NCI-H1105 treated with DMSO at 0.1 percent for 48 hours (cell line): ENCODE results near the gene ACTA1.
"Not testable (repeated sequence)": the region's sequence is repeated elsewhere in the genome, so short reads cannot be mapped to it uniquely, and the experiment has no call there.

Experiments
- DNase-seq: peaks from one replicate; lab custom pipeline; 2025; lab: John Stamatoyannopoulos, UW

ACTA1 gene

DNA sequence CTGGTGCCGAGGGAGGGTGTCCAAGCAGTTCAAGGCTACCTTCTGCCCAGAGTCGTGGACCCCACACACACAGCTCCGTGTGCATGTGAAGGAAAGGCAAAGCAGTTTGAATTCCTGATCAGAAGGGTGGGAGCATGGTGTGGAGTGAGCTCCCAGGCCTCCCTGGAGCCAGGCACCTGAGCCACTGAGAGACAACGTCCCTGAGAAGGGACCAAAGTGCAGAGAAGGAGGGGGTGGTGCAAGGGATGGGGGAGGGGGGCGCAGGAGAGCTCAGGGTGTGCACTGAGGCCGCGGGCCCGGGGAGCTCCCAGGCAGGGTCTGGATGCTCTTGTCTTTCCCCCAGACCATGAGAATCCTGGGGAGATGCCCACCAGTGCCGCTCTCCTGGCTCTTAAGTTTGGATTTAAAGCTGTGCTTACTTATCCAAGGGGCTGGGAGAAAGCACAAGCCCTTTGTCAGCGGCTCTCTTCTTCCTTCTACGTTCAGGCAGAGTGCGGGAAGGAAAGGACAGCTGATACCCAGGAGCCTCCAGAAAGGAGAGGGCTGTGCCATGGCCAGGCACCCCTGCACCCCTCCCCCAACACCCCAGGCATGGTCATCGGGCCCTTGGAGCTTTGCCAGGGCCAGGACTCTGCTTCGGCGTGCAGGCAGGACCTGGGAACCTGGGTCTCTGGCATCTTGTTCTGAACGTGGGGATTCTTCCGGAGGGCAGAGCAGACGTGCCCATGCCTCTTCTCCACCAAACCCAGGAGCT, 24.1 kb downstream of the ACTA1 start:
- DNase-seq, result no peak

GRCh38 chr1:229408458-229409037, 25.3 kb downstream of the ACTA1 start:
- no peak for DNase-seq

DNA sequence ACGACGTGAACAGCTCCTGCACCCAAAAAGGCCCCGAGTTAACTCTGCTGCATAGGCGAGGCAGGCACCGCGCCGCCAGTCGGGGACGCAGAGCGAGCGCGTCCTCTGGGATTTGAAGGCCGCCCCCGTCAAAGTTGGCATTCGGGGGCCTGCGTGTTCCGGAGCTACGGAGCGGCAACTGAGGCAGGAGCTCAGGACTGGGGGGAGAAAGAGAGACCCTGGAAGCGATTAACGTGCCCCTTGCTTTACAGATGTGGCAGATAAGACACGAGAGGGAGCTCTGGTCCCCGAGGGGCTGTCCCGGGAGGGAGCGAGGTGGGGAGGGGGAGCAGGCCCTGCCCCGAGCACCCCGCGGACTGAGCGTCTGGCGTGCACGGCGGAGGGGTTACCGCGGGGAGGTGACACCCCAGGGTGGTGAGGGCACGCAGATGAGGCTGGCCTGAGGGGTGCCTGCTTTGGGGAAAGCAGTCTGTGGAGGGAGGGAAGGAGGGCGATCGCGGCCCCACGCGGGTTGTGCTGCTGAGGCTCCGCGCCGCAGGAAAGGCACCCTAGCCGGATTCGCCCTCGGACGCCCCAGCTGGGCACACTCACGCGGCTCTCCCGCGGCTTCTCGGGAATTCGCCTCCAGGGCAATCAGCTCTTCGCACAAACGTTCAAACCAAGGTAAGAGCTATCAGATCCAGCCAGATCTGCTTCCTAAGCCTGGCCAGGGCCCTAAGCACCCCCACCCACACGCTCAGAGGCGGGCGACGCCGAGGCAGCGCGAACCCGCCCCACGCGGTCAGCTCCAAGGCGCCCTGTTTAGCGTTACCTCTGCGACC, 26.5 kb downstream of the ACTA1 start:
- no peak for DNase-seq

- DNase-seq, result no peak
Observed at GRCh38 chr1:229406798-229407197, 27.1 kb downstream of the ACTA1 start.

DNA sequence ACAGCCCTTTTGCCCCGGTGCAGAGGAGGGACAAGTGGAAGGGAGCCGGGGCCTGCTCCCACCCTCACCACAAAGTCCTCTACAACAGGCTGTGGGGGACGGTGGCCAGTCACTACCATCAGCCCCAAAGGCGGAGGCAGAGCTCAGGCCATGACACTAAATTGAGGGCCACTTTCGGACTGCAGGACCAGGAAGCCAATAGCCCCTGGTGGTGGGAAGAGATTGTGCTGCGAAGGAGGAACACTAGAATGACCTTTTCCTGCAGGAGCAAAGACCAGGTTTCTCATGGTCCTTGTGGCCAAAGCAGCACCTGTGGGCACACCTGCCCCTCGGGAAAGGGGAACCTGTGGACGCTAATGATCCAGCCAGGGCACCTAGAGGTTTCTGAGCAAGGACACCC, 30.3 kb downstream of the ACTA1 start:
- DNase-seq, result no peak

GRCh38 chr1:229402993-229403392, 30.9 kb downstream of the ACTA1 start:
- DNase-seq, result no peak

- not testable (repeated sequence) for DNase-seq
Observed at GRCh38 chr1:229402329-229402728, 31.6 kb downstream of the ACTA1 start.

GRCh38 chr1:229397762-229398161, 36.1 kb downstream of the ACTA1 start:
- DNase-seq, result no peak

DNA sequence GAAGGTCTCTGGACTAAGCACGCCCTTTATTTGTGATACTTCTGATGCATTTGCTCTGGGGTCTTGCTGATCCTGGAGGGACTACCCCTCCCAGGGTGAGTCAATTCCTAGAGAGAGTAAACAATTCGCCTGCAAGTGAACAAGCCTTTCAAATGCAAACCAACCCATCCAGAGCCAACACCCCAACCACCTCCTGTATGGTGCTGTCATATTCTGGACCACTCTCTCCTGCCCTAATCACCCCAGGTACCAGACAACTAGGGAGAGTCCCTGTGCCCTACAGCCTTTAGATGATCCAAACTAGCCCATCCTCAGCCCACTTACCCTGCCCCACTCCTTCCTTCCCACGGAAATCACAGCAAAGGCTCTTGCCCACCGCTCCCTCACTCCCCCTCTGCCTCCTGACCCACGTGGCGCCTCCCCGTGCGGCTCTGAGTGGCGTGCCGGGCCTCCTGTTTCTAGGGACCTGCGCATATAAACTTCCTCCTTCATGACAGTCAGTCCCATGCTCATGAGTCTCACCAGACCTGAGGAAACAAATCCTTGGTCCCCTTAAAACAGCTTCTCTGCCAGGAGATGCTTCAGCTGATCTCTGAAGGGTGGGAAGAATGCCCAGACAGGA, 37.2 kb downstream of the ACTA1 start:
- no peak for DNase-seq

- DNase-seq, result not testable (repeated sequence)
Observed at GRCh38 chr1:229394517-229394916, 39.4 kb downstream of the ACTA1 start.

- DNase-seq, result no peak
Observed at GRCh38 chr1:229392936-229393335, 41.0 kb downstream of the ACTA1 start.

- DNase-seq, result no peak
Observed at GRCh38 chr1:229390130-229390529, 43.8 kb downstream of the ACTA1 start.

DNA sequence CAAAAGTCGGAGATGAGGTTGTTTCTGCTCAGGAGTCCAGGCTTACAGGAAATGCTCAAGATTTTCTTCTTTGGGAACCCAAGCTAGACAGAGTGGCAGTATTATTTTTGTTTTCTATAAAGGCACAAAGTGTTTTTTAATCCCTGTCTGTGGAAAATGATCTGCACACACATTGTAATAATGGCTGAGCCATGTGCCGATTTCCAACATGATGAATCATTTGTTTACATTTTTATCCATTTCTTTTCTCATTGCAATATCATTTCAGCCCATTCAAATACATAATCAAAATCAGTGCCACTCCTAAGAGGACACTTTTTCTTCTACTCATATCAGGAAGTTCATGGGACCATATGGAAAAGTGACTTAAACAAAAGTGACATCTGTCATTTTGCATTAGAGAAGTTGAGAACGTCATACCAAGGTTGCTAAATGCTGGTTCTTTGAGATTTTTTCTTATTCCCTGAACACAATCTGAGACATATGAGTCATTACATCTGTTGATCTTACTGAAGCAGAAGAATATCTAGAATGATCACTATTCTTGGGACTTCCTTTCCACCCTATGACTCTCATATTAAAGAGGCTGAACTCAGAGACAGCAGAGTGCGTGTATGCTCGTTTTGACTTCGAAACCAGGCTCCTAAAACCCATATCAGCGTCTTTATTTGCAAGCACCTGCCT, 44.9 kb downstream of the ACTA1 start:
- no peak for DNase-seq

DNA sequence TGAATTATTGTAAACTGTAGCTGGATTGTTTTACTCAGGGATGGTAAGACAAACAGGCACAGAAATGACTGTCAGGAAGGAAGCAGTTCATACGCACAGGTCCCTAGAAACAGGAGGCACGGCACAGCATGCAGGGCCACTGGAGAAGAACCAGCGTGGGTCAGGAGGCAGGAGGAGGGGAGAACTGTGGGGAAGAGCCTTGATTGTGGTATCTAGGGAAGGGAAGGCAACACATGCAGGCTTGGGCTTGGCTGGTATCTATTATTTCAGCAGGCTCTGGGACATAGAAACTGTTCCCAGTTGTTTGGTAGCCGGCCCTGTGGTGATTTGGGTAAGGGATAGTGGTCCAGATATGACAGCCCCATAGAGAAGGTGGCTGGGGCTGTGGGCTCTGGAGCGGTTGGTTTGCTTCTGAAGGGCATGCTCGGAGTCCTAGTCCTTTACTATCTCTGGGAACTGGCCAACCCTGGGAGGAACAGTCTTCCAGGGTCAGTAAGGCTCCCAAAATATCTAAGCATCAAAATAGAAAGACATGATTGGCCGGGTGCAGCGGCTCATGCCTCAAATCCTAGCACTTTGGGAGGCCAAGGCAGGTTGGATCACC, 47.9 kb downstream of the ACTA1 start:
- DNase-seq, result no peak

GRCh38 chr1:229384822-229385221, 49.1 kb downstream of the ACTA1 start:
- no peak for DNase-seq

- no peak for DNase-seq
Observed at GRCh38 chr1:229383961-229384360, 49.9 kb downstream of the ACTA1 start.

- DNase-seq, result no peak
Observed at GRCh38 chr1:229383188-229383587, 50.7 kb downstream of the ACTA1 start.
